HG03095 (cell line): ENCODE data around the gene SLC35A2.
A peak's percentile ranks its signal among the peaks of the same experiment; 100 is the strongest.
"Not testable (repeated sequence)": the region's sequence is repeated elsewhere in the genome, so short reads cannot be mapped to it uniquely, and the experiment has no call there.

ENCODE experiments used
- ATAC-seq: cut with Tn5 transposase; IDR thresholded peaks from one replicate; pipeline ENCODE4 v1.9.1; 2021; ENCODE audit warnings: moderate library complexity; ENCODE audit not compliant: unreplicated experiment

Gene SLC35A2

GRCh38 chrX:48903290-48903689, 8.2 kb downstream of the SLC35A2 start:
- ATAC-seq = no peak

- no peak for ATAC-seq
These were observed 8.7 kb downstream of the SLC35A2 start for GRCh38 chrX:48902776-48903175.

GRCh38 chrX:48902135-48902534, 9.3 kb downstream of the SLC35A2 start:
- no peak for ATAC-seq

DNA sequence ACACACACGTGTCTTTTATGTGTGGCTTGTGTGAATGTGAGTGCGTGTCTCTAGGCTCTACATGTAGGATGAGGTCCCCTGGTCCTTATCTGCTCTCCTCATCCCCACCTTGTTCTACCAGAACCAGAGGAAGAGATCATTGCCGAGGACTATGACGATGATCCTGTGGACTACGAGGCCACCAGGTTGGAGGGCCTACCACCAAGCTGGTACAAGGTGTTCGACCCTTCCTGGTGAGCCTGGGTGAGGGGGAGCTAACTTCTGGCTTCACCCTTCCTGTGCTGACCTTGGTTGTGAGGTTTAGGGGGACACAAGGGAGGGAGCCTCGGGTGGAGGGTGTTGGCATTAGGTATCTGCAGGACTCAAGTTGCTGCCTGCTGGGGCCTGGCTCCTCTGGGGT, 10.4 kb downstream of the SLC35A2 start:
- ATAC-seq = no peak

GRCh38 chrX:48899078-48899410, 12.4 kb downstream of the SLC35A2 start:
- ATAC-seq = no peak

- peak; percentile 90 for ATAC-seq
These were observed 13.7 kb downstream of the SLC35A2 start, which contains the start of the genes PQBP1 and TIMM17B for GRCh38 chrX:48897625-48898306. PQBP1 (plus strand) TSS chrX:48897930; CDS start chrX:48898510, 580 bp downstream. TIMM17B (minus strand) TSS chrX:48897768; CDS start chrX:48897749, 19 bp downstream.

- peak; percentile 3 for ATAC-seq
These were observed 14.3 kb downstream of the SLC35A2 start for GRCh38 chrX:48897157-48897624.

DNA sequence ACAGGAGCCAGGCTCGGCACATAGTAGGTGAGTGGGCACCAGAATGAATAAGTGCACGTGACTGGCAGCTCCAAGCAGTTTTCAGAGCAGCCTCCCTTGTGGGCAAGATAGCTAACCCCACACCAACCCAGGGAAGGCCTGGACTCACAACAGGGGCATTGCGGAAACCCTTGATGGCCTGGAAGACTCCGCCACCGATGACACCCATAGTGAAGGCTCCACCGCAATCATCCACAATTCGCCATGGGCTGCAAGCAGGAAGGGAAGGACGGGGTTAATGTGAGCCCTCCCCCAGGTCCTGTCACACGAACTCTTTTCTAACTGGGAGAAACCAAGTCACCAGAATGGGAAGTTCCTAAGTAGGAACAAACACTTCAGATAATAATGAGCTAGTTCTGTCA, 14.8 kb downstream of the SLC35A2 start:
- no peak for ATAC-seq

DNA sequence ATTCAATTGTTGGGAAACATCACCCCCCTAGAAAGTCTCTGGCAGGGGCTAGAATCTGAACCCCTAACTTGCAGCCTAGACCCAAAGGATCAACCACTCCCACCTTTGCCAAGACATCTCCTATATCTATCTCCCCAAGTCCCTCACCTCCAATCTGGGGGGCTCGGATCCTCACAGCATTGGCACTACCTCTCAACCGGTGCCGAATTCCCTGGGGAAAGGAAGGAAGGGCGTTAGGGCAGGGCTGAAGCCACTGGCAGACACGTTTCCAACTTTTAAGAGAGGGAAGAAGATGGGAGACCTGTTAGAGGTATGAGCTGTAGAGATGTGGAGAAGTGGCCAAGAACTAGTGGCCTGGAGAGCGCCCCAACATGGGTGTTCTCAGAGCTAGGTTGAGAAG, 16.6 kb downstream of the SLC35A2 start:
- ATAC-seq = no peak

DNA sequence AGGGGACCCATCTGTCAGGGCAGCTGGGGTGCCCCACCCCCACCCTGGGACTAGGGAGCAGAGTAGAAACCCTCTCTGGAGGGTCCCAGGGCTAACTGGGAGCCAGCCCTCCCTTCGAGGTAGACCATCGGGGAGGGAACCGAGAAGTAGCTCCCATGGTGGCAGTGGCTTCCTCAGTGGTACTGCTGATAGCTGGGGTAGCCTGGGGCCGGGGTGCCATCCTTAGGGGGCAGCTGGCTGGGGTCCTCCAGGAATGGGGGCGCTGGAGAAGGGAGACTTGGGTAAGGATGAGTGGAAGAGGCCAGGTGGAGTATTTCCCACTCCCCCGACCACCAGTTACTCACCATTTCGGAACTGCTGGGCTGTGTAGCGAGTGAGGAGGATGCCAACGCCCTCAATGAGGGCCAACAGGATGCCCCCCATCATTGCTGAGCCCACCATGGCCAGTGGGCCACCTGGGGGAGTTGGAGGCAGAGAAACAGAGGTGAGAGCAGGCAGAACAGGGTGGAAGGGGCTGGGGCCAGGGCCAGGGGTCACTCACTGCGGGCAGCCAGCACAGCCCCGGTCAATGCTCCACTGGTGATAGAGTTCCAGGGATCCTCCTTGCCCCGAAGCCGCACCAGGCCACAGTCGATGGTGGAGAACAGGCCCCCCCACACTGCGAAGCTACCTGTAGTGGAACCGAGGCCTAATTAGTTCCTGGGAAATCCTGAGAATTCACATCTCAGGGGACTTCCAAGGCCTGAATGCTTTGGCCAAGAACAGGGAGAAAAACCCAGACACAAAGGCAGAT, 17.7 kb downstream of the SLC35A2 start:
- no peak for ATAC-seq

- no peak for ATAC-seq
These were observed 18.6 kb downstream of the SLC35A2 start for GRCh38 chrX:48892896-48893295.

DNA sequence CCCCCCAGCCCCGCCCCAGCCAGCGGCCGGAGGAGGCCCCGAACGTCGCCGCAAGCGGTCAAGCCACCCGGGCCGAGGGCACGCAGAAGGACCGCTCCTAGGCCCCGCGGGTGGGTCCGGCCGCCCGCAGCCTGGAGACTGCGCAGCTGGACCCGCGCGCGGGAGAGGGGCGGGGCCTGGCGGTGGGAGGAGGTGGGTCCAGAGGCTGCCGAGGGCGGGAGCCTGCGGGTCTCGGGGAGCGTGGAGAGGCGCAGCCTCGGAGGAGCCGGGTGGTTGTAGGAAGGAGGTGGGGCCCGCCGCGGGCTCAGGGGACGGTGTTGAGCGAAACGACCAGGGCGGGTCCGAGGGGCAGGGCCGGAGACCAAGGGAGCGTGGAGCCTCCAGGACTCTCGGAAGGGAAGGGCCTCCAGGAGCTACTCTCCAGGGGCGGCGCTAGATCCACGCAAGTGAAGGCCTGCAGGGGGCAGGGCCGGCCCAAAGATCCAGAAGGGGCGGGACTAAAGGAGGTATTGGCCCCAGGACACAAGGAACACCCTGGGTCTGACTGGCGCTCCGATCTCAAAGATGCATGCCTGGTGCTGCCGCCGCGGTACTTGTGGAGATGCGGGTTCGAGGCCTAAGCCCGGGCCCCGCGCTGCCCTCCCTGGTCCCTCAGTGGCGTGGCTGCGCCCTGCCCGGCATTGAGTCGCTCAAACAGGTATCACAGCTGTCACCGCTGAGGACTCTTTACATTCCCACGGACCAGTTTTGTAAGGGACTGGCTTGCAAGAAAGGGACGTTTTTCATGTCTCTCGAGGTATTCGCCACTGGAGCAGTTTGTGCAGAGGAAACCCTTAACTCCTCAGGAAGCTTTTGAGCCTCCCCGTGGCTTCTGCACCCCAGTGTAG, 19.8 kb downstream of the SLC35A2 start:
- ATAC-seq = peak; percentile 73

- peak; percentile 33 for ATAC-seq
These were observed 20.5 kb downstream of the SLC35A2 start for GRCh38 chrX:48890934-48891401.

DNA sequence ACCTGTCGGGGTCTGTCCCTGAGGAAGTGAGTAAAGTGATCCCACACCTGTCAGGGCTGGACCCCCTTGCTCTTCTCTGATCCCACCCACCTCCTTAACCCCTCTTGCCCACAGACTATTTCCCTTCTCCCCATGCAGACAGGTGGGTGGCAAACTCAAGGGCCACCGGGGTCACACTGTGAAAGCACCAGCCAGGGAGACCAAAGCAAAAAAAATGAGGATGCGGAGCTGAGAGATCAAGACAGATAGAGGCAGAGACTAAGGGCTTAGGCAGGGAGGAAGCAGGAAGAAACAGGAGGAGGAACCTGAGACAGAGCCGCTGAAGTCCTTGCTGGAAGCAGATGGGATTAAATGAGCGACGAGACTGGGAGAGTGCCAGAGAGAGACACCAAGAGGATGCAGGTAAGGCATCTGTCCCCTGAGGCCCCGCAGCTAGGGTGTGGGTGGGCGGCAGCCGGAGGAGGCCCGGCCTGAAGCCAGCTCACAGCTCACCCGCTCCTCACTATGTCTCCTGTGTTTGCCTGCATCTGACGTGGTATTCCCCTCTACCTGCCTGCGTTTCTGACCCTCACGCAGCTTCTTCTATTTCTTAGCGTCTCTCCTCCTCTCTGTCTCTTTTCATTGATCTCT, 21.0 kb downstream of the SLC35A2 start:
- no peak for ATAC-seq

DNA sequence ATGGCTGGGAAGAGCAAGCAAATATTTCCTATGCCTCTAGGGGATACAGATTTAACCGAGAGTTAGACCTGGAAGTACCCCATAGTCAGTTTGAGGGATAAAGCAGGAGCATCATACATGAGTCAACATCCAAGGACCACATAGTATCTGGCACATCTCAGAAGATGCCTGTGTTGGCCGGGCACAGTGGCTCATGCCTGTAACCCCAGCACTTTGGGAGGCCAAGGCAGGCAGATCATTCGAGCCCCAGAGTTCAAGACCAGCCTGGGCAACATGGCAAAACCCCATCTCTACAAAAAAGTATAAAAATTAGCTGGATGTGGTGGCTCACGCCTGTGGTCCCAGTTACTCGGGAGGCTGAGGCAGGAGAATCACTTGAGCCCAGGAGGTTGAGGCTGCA, 24.9 kb downstream of the SLC35A2 start:
- not testable (repeated sequence) for ATAC-seq

- no peak for ATAC-seq
These were observed 27.7 kb downstream of the SLC35A2 start for GRCh38 chrX:48883729-48884128.

DNA sequence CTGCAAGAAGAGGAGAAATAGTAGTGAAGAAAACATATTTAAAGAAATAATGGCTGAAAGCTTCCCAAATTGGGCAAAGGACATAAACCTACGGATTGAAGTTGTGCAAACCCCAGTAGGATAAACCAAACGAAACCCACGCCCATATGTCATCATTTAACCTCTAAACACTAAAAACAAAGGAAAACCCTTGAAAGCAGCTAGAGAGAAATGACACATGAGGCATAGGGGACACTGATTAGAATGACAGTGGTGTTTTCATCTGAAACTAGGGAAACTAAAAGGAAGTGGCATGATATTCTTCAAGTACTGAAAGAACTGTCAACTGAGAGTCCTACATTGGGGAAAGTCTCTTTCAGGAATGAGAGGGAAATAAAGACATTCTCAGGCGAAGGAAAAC, 34.5 kb downstream of the SLC35A2 start:
- not testable (repeated sequence) for ATAC-seq

DNA sequence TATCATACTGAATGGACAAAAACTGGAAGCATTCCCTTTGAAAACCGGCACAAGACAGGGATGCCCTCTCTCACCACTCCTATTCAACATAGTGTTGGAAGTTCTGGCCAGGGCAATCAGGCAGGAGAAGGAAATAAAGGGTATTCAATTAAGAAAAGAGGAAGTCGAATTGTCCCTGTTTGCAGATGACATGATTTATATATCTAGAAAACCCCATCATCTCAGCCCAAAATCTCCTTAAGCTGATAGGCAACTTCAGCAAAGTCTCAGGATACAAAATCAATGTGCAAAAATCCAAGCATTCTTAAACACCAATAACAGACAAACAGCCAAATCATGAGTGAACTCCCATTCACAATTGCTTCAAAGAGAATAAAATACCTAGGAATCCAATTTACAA, 39.4 kb downstream of the SLC35A2 start:
- ATAC-seq = not testable (repeated sequence)

DNA sequence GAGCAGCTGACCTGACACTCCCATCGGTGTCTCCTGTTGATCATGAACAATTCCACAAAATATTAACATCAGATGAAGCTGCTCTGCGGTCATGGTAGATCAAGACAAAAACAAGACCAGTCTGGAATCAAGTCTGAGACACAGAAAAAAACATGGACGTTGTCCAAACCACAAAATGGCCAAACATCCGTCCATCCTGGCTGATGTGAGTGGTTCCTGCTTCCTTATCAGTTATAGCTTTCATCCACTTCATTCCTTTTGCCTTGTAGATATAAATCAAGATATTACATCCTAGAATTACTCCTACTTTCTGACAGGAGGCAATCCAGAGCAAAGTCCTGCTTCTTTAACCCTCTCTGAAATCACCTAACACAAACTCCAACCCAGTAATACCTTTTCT, 47.2 kb downstream of the SLC35A2 start:
- ATAC-seq = no peak

GRCh38 chrX:48854898-48855297, 56.5 kb downstream of the SLC35A2 start:
- no peak for ATAC-seq
